Mesenteric fat pad (tissue), 1 donor: Measurements from ENCODE around the gene WDR46. TPM values are rescaled to one million over a fixed set of nuclear protein-coding genes. Genes with fewer than 3 reads are reported as not detected.
"Not testable (repeated sequence)": the region's sequence is repeated elsewhere in the genome, so short reads cannot be mapped to it uniquely, and the experiment has no call there.

ENCODE experiments used
- DNase-seq: peaks from one replicate; pipeline ENCODE4 v3.0.0-alpha.2; 2020; ENCODE audit warnings: low spot score
- total RNA-seq: library from RNA; stranded (reverse); fragmentation: NEBNext Ultra II Directional; extraction: Animal tissue kit (Norgen Biotek cat#: 25700); gene quantifications from one replicate; pipeline ENCODE4 v1.2.1, GENCODE V29; 2021
- donor health status: DM: yes; HTN: yes; CAD: no.

The WDR46 gene
- total RNA-seq, 1 donor from 2014 or later: 48.9 TPM

GRCh38 chr6:33271117-33271467 lies 17.9 kb downstream of the WDR46 start:
- DNase-seq: no peak

DNA sequence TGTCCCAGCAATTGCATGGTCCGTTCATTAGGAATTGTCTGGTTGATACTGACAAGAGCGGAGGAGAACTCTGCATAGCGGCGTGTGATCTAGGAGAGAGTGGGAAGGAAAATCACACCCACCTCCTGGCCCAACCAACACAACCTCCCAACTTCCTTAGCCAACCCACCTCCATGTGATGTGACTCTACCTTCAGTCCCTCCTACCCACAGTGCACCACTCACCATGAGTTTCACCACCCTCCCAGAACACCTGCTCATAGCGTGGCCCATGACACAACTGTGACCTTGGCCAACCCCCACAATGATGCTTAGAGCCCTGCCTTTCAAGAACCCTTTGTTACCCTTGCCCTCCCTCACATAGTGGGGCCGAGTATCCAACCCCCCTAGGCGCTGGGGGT lies 25.0 kb downstream of the WDR46 start:
- DNase-seq: no peak

DNA sequence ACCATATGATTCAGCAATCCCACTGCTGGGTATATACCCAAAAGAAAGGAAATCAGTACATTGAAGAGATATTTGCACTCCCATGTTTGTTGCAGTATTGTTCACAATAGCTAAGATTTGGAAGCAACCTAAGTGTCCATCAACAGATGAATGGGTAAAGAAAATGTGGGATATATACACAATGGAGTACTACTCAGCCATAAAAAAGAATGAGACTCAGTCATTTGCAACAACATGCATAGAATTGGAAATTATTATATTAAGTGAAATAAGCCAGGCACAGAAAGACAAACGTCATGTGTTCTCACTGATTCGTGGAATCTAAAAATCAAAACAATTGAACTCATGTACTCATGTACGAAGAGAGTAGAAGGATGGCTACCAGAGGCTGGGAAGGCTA lies 26.5 kb downstream of the WDR46 start:
- DNase-seq: not testable (repeated sequence)

DNA sequence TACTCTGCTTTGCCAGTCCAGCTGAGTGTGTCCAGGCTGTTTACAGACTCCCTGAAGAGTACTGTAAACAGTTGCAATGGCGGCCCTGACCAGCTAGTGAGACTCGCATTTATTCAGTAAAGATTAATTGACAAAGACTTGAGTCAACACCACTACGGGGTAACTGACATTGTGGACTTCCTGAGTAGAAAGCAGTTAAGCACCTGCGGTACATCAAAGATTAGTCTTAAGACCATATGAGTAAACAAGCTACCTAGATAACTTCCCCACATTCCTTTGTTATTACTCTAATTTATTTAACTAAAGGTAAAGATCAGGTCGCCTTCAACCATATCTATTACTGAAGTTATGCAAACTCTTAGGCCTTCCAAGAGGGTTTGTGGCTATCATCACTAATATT lies 30.0 kb downstream of the WDR46 start:
- DNase-seq: no peak

- no peak for DNase-seq
Observed at GRCh38 chr6:33254591-33254990, 34.4 kb downstream of the WDR46 start.

DNA sequence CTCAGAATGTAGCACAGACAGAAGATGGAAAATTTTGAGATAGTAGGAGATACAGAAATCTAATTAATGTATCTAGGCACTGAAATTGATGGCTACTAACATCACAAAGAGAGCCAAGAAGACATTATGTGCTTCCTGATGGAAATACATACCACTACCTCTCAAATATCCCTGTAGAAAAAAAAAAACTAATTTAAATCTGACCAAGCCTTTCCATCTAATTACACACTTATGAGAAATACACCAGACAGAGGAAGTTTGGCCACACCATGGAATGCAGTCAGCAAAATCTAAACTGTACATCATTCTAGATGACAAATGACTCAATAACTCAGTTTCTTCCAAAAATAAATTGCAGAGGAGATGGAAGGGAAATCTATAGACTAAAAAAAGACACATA lies 36.3 kb downstream of the WDR46 start:
- no peak for DNase-seq

DNA sequence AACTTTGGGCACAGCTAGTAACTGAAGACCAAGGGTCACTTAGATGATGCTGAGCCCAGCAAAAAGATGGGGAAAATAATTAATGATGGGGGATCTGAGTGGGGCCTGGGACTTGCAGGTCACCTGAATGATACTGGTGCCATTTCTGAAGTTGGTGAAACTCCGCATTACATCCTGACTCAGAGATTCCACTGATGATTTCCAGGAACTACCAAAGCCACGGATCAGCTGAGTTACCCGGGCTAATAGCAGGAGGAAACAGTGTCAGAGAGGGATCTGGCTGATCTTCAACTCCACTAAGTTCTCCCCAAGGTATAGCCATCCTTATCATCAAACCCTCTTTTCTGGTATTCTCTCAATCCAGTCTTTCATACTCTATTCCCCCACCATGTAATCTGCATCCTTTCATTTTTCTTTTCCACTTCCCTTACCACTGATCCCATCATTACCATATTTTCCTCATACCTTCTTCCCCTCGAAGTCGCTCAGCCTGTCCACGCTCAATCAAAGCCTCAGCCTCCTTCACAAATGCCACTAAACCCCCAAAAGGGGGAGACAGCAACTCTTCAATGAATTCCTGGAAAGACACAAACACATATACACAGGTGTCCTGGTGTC lies 37.5 kb downstream of the WDR46 start:
- DNase-seq: peak; percentile 9

DNA sequence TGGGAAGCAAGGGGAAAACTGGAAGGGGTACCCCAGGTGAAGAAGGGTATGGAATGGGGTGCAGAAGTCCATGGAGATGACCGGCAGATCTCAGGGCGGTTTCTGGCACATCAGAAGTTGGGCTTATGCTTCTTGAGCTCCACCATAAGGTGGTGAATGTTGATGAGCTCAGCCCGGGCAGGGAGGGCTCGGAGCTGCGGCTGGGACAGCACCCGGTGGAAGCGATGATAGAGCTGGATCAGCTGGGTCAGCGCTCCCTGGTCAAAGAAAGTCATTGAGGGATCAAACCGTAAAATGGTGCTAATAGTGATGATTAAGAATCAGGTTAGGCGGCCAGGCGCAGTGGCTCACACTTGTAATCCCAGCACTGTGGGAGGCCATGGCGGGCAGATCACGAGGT lies 38.3 kb downstream of the WDR46 start:
- peak; percentile 57 for DNase-seq

GRCh38 chr6:33249732-33250630 lies 39.1 kb downstream of the WDR46 start:
- DNase-seq: peak; percentile 83

DNA sequence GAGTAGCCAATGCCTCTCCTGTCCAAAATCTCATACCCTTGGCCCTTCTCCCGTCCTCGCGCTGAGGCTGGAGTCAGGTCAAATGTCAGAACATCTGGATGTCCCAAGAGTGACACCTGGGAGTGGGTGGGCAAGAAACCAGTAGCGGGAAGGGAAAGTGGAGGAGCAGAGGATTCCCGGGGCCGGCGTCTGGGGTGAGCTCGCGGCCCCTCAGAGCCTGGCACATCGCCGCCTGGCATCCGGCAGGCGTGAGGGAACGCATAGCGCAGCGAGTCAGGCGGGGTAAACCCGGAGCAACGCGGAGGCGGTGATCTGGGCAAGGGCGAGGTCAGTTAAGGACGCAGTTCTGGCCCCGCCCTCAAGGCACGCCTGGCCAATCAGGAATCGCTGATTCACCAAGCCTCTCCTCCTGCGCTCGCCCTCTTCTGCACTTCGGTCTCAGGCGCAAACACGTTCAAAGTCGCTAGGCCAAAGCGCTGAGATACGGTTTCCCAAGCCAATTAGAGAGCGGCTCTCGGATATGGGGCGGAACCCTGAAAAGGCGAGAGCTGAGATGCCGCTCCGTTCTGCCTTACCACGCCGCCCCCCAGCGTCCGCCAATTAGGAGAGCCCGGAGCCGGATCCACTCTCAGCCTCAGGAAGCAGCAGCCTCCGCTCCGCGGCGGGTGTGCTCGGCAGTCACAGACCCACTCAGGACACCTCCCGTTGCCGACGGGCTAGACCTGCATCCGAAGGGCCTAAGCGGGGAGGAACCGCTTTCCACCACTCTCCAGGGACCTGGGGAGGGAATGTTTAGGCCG lies 39.9 kb downstream of the WDR46 start:
- DNase-seq: peak; percentile 97

GRCh38 chr6:33248643-33248931 lies 40.5 kb downstream of the WDR46 start:
- DNase-seq: peak; percentile 89

- peak; percentile 91 for DNase-seq
Observed at GRCh38 chr6:33247977-33248642, 40.9 kb downstream of the WDR46 start.

DNA sequence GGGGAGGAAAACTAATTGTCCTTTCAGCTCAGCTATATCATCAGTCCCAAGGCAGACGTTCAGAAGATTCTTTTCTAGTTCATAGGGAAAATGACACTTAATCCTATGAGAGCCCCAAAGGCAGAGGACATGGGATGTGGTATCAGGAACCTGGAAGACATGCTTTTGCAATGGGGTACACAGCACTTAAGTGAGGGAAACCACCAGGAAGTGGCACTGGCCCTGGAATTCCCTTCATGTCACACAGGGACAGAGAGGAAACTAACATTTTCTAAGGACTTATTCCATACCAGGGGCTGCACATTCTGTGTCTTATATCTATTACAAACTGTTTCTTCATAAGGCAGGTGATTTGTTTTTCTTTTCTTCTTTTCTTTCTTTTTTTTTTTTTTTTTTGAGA lies 45.6 kb downstream of the WDR46 start:
- no peak for DNase-seq

DNA sequence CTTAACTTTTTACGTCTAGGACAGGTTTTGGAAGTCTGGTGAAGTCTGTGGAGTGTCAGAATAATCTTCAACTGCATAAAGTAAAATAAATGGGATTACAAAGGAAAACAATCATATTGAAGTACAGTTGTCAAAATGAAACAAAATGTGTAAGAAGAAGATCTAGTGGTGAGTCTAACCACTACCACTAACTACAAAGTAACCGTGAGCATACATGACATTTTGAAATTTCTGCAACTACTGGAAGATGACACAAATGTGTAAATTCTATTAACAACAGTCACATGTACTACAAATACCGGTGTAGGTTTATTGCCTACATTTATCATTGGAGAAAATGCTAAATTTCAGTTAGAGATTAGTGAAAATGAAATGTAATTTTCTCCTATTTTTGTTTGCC lies 47.1 kb downstream of the WDR46 start:
- DNase-seq: no peak

- DNase-seq: no peak
Observed at GRCh38 chr6:33237741-33238140, 51.3 kb downstream of the WDR46 start.

DNA sequence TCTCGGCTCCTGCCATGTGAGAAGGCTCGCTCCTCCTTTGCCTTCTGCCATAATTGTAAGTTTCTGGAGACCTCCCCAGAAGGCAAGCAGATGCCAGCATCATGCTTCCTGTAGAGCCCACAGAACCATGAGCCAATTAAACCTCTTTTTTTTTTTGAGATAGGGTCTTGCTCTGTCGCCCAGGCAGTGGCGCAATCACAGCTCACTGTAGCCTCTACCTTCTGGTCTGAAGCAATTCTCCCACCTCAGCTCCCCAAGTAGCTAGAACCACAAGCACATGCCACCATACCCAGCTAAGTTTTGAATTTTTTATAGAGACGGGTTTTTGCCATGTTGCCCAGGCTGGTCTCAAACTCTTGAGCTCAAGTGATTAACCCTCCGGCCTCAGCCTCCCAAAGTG lies 52.2 kb downstream of the WDR46 start:
- DNase-seq: peak; percentile 65

- no peak for DNase-seq
Observed at GRCh38 chr6:33236328-33236727, 52.7 kb downstream of the WDR46 start.

GRCh38 chr6:33235221-33235634 lies 53.8 kb downstream of the WDR46 start:
- DNase-seq: peak; percentile 67
